CD4-positive, alpha-beta T cell treated with Interleukin-10 for 1 hour (primary cell): ENCODE data around the gene DGKD.

ENCODE experiments used
- DNase-seq: peaks from one replicate; pipeline ENCODE4 v3.0.0-alpha.2; 2020

DGKD gene

GRCh38 chr2:233447506-233448219 lies 93.4 kb downstream of the DGKD start:
- DNase-seq: no peak

- no peak for DNase-seq
Measured at GRCh38 chr2:233448220-233448559, 93.9 kb downstream of the DGKD start.

- DNase-seq: no peak
Measured at GRCh38 chr2:233448575-233448974, 94.3 kb downstream of the DGKD start.

- no peak for DNase-seq
Measured at GRCh38 chr2:233449081-233449901, 95.0 kb downstream of the DGKD start.

- DNase-seq: no peak
Measured at GRCh38 chr2:233449921-233450863, 95.9 kb downstream of the DGKD start.

GRCh38 chr2:233450864-233451575 lies 96.7 kb downstream of the DGKD start:
- DNase-seq: no peak

DNA sequence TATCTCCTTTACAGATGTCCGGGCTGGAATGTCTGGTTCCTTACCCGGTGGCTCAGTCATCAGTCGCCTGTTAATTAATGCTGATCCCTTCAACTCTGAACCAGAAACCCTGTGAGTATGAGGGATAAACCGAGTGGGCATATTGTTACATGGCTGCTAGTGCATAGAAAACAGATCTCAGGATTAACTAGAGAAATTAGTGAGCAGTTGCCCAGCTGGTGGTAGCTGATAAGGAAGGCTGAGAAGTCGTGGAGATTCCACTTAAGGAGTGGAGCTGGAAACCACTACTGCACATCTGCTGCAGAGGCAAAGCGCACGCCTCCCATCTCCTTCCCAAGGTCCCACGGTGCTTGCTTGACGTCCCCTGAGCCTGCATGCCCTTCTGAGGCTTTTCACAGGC lies 97.7 kb downstream of the DGKD start:
- DNase-seq: no peak

DNA sequence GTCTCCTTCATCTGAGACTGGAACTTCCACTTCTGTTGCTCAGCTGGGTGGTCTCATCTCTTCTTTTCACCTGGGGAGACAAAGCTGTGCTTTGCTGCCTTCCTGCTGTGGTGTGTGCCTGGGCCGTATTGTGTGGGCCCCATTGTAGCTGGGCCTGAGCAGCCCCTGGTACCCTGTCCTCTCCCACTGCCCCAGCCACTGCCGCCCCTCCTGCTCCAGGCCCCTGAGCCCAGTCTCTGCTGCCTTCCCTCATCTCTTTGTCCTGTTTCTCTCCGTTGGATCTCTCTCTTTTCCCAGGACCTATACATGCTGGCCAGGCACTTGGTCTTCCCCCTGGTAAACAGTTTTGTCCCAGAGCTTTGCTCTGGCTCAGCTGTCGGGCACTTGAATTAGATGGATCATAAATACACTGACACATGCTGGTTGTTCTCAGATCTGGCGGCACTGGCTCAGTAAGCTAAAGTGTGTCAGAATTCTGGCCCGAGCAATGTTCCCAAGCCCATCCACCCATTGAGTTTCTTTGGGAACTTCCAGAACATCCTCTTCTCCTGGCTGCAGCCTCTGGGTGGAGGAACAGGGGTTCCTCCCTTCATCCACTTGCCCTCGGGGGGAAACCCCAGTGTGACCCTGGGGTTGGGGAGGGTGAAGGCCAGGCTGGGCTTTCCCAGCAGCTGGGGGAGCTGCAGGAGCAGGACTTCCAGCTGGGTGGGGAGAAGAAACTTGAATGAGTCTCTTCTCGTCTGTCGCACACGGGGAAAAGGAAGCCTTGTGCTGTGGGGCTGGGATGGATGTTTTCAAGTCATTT lies 99.0 kb downstream of the DGKD start:
- DNase-seq: no peak

DNA sequence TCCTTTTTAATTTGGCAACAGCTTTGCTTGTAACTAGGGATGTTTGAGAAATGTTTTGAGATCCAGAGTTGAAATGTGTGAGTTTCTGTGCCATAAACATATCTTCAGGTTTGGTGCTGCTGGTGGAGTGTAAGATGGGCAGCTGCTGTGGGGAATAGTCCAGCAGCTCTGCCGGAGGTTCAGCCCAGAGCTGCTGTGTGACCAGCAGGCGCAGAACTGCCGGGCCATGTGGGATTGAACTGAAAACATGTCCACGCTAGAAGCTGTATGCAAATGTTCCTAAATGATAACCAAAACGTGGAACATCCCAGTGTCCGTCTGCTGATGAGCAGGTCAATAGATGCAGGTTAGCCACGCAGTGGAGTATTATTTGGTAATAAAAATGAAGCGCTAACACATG lies 99.6 kb downstream of the DGKD start:
- no peak for DNase-seq

DNA sequence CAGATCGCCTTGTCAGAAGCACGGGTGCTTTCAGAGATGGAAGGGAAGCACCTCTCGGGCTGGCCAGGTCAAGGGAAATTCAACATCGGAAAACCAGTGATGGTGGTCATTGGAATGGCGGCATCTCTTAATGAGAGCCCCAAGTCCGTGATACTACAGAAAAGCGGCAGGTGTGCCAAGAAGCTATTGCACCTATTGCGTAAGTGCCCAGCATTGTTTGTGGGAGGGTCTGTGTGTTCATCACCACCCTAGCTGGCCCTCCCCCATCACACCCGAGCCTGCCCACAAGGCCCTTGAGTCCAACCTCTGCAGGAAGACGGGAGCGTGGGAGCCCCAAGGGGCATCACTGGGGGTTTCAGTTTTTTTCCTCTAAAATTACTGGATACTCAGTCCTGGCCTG lies 100.7 kb downstream of the DGKD start:
- DNase-seq: no peak

- no peak for DNase-seq
Measured at GRCh38 chr2:233455491-233455890, 101.2 kb downstream of the DGKD start.

DNA sequence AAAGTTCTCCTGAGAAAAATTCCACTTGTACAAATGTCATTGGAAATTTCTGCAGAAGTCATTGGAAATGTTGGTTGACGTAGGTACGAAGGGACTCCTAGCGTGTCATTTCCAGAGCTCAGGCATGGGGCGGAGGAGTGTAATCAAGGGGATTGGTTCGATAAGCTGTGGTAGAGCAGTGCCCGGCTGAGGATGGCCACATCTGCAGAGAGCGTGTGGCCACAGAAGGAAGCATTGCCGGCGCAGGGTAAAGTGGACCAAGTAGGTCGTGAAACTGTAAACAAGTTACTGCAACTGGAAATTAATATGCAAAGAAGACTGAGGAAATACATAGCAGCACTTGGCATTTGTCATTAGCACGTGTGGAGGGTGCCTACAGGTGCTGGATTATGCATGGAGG lies 101.8 kb downstream of the DGKD start:
- no peak for DNase-seq

- no peak for DNase-seq
Measured at GRCh38 chr2:233456934-233457333, 102.6 kb downstream of the DGKD start.

GRCh38 chr2:233457356-233457755 lies 103.1 kb downstream of the DGKD start:
- DNase-seq: no peak

GRCh38 chr2:233458031-233458610 lies 103.8 kb downstream of the DGKD start:
- no peak for DNase-seq

DNA sequence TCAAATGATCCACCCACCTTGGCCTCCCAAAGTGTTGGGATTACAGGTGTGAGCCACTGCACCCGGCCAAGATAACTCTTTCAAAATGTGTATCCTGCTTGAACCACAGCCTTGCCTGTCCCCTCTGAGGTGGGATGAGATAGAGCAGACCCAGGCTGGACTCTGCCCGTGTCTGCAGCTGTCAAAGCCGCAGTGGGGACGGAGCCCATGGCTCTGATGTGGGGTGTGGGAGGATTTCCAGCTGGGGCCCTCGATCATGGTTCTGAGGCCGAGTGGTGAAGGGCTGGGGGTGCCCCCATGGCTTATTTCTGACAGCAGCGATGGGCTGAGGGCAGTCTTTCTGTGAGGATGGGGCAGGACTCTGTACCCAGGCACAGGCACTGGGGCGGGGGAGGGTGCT lies 104.5 kb downstream of the DGKD start:
- no peak for DNase-seq

DNA sequence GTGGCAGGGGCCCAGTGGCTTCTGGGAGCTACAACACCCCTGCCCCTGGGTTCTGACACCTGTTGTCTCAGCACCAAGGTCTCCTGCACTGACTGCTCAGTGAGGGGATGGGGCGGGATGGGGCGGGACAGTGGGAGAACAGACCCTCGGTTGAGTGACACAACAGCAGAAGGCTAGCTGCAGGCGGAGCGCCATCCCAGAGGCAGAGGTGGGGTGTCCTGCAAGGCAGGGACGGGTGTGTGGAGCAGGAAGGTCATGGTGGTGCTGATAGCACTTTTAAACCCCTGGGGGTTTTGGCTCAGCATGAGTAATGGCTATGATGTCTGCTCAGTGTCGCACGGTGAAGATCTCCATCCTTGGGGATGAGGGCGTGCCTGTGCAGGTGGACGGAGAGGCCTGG lies 105.1 kb downstream of the DGKD start:
- DNase-seq: no peak

GRCh38 chr2:233460726-233461441 lies 106.6 kb downstream of the DGKD start:
- DNase-seq: no peak

- no peak for DNase-seq
Measured at GRCh38 chr2:233461481-233461891, 107.2 kb downstream of the DGKD start.

DNA sequence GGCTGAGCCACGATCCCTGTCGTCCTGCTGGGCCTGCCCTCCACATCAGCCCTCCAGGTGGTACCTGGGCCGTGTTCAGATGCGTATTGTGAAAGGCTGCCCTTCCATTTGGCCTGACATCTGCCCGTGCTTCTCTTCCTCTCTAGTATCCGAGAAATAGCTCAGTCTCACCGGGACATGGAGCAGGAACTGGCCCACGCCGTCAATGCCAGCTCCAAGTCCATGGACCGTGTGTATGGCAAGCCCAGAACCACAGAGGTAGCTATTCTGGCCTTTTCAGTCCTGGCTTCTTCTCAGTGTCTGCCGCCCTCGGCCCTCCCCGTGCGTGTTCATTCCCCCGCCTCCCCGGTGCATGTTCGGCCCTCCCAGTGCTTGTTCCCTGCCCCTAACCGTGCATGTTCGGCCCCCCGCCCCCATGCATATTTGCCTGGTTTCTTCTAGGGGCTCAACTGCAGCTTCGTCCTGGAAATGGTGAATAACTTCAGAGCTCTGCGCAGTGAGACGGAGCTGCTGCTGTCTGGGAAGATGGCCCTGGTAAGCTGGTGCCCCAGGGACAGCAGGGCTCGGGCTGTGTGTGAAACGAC lies 108.0 kb downstream of the DGKD start:
- DNase-seq: no peak
